ENCODE data around the gene SORCS2. TPM values are rescaled to one million over a fixed set of nuclear protein-coding genes. Genes with fewer than 3 reads are reported as not detected.

The SORCS2 gene
- total RNA-seq, 1 experiment from 2014 or later, result not detected

- Mint-ChIP-seq H3K36me3 (ENCODE audit: insufficient read depth, unreplicated experiment) (no peaks in the 10 kb centered on the region), H3K4me3 (ENCODE audit: low read depth, unreplicated experiment) (no peak overlapping the region), H3K27ac (ENCODE audit: unreplicated experiment) (no peak overlapping the region), H3K9me3 (ENCODE audit: low read depth, unreplicated experiment) (no peaks in the 10 kb centered on the region), H3K4me1 (ENCODE audit: low read depth, unreplicated experiment) (peaks cover 26% of the 10 kb centered on the region), H3K27me3 (ENCODE audit: unreplicated experiment) (peaks cover 12% of the 10 kb centered on the region)
- peak; percentile 13 for DNase-seq
- CTCF ChIA-PET, result no interaction called here
- intact Hi-C loops (cut with micrococcal nuclease; ENCODE audit: unreplicated experiment), result no loop called here
- no TSS peak for BruUV-seq (replicated peaks)
- TF ChIP-seq, protein P1, sequence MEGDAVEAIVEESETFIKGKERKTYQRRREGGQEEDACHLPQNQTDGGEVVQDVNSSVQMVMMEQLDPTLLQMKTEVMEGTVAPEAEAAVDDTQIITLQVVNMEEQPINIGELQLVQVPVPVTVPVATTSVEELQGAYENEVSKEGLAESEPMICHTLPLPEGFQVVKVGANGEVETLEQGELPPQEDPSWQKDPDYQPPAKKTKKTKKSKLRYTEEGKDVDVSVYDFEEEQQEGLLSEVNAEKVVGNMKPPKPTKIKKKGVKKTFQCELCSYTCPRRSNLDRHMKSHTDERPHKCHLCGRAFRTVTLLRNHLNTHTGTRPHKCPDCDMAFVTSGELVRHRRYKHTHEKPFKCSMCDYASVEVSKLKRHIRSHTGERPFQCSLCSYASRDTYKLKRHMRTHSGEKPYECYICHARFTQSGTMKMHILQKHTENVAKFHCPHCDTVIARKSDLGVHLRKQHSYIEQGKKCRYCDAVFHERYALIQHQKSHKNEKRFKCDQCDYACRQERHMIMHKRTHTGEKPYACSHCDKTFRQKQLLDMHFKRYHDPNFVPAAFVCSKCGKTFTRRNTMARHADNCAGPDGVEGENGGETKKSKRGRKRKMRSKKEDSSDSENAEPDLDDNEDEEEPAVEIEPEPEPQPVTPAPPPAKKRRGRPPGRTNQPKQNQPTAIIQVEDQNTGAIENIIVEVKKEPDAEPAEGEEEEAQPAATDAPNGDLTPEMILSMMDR (IDR thresholded peaks at IDR 0.05; ENCODE audit: unreplicated experiment), result no peak
Observed at GRCh38 chr4:7431696-7432530, 239.6 kb downstream of the SORCS2 start.

DNA sequence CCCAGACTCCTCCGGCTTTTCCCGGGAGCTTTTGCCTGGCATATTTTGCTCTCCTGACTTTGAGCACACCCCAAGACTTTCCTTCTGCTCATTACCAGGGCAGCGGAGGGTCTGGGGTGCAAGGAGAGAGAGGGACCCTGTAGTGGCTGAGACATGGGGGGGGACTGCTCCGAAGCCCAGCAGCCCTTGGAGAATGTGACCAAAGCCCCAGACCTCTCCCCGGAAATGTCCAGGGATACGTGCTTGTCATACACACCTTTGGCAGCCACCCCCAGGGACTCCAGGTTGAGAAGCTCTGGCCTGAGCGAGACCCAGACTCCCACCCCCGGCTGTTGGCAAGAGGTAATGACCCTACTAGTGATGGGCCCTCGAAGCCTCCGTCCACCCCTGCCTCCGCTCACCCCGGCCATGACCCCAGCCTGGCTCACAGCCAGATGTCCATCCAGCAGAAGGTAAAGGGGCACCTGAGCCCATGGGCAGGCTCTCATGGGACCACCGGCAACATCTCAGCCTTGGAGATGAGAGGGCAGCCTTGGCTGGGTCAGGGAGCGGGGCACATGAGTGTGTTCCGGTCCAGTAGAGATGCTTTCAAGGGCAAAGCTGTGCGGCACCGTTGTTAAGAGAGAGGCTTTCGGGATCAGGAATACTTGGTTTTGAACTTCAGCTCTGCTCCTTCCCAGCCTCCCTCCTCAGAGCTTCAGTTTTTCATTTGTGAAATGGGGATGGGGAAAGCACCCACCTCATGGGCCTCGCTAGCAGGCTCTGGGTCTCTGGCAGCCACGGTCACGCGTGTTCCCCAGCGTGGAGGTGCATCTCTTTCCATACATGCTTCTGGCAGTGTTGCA, 240.4 kb downstream of the SORCS2 start:
- Mint-ChIP-seq H3K4me1 (ENCODE audit: low read depth, unreplicated experiment) (peaks cover 26% of the 10 kb centered on the region), H3K27ac (ENCODE audit: unreplicated experiment) (no peak overlapping the region), H3K4me3 (ENCODE audit: low read depth, unreplicated experiment) (no peak overlapping the region), H3K27me3 (ENCODE audit: unreplicated experiment) (peaks cover 12% of the 10 kb centered on the region), H3K36me3 (ENCODE audit: insufficient read depth, unreplicated experiment) (no peaks in the 10 kb centered on the region), H3K9me3 (ENCODE audit: low read depth, unreplicated experiment) (no peaks in the 10 kb centered on the region)
- intact Hi-C loops (cut with micrococcal nuclease; ENCODE audit: unreplicated experiment), result no loop called here
- TF ChIP-seq, protein P1 (IDR thresholded peaks at IDR 0.05; ENCODE audit: unreplicated experiment), result no peak
- no TSS peak for BruUV-seq (replicated peaks)
- no peak for DNase-seq
- CTCF ChIA-PET, result no interaction called here

DNA sequence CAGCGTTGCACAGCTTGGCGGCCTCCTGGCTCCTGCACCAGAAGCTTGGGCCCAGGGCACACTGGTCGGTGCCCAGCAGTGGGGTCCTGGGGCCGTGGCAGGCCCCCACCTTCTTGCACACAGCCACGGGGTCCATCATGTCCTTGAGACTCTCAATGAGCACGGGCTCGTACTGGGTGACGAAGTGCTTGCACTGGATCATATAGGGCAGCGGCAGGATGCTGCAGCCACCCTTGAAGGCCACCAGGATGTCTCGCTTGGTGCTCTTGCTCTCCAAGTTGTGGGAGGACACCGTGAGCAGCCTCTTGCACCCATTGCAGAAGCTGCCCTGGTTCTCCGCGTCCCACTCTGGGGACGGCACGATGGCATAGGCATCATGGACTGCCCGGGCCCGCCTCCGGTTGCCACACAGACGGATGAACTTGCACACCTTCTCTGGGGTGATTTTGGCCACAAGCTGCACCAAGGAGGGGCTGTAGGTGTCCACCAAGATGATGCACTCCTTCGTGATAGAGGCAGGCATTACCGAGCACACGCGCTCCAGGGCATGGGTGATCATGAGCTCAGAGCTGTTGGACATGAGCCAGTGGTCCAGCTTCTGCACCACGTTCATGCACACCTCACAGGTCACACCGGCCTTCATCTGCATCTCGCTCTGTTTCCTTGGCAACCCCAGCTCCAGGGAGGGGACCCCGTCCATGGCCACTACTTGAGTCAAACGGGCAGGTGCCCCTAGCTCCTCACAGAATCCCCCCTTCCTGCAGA, 241.2 kb downstream of the SORCS2 start:
- intact Hi-C loops (cut with micrococcal nuclease; ENCODE audit: unreplicated experiment), result no loop called here
- Mint-ChIP-seq H3K4me3 (ENCODE audit: low read depth, unreplicated experiment) (no peak overlapping the region), H3K36me3 (ENCODE audit: insufficient read depth, unreplicated experiment) (no peaks in the 10 kb centered on the region), H3K4me1 (ENCODE audit: low read depth, unreplicated experiment) (peaks cover 26% of the 10 kb centered on the region), H3K27ac (ENCODE audit: unreplicated experiment) (no peak overlapping the region), H3K27me3 (ENCODE audit: unreplicated experiment) (peaks cover 12% of the 10 kb centered on the region), H3K9me3 (ENCODE audit: low read depth, unreplicated experiment) (no peaks in the 10 kb centered on the region)
- no TSS peak for BruUV-seq (replicated peaks)
- DNase-seq, result no peak
- TF ChIP-seq, protein P1 (IDR thresholded peaks at IDR 0.05; ENCODE audit: unreplicated experiment), result no peak
- CTCF ChIA-PET, result no interaction called here

DNA sequence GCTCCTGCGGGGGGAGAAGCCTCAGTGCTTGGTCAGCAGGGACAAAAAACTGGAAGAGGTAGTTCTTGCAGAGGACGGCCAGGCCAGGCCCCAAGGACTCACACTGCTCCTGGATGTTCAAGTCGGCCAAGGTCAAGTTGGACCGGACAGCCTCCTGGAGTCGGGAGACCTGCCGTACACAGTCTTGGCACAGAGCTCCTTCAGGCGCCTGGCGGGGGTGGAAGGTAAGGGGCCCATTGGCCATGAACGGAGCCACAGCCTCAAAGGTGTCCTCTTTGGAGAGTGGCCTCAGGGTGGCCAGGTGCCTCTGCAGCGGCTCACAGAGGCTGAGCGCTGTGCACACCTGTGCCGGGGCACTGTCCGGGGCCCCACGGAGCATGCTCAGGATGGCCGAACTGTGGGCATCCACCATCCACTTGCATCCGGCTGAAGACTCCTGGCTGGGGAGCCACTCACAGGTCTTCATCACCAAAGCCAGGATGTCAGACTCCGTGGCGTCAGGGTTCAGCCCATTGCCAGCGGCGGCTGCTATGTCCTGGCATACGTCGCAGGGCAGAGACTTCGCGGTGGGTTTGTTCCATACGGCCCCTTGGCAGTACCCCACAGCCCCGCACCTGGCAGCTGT, 241.9 kb downstream of the SORCS2 start:
- Mint-ChIP-seq H3K27ac (ENCODE audit: unreplicated experiment) (no peak overlapping the region), H3K27me3 (ENCODE audit: unreplicated experiment) (peaks cover 18% of the 10 kb centered on the region), H3K9me3 (ENCODE audit: low read depth, unreplicated experiment) (no peaks in the 10 kb centered on the region), H3K4me1 (ENCODE audit: low read depth, unreplicated experiment) (peaks cover 26% of the 10 kb centered on the region), H3K36me3 (ENCODE audit: insufficient read depth, unreplicated experiment) (no peaks in the 10 kb centered on the region), H3K4me3 (ENCODE audit: low read depth, unreplicated experiment) (no peak overlapping the region)
- TF ChIP-seq, protein P1 (IDR thresholded peaks at IDR 0.05; ENCODE audit: unreplicated experiment), result no peak
- DNase-seq, result no peak
- CTCF ChIA-PET, result interaction anchor here (1.2 kb wide), 1 partner anchor 15 kb away, joined by 3 read pairs; no protein-coding TSS in a partner anchor
- no TSS peak for BruUV-seq (replicated peaks)
- intact Hi-C loops (cut with micrococcal nuclease; ENCODE audit: unreplicated experiment), result no loop called here
